Heart left ventricle (tissue), 16 donors: ENCODE results near the gene ERBB4. TPM values are rescaled to one million over a fixed set of nuclear protein-coding genes. Genes with fewer than 3 reads are reported as not detected.
"Not testable (repeated sequence)": the region's sequence is repeated elsewhere in the genome, so short reads cannot be mapped to it uniquely, and the experiment has no call there.

Experiments
- ATAC-seq, 4 donors: fragments of 200-7000 bp; cut with Tn5 transposase; one replicate each; pipeline ENCODE4 v1.9.1; 2020 to 2022; ENCODE audit warnings: moderate library complexity in 4 of 4, mild to moderate bottlenecking in 3 of 4, moderate number of reproducible peaks in 1 of 4
- DNase-seq, 5 donors: peaks; one replicate each; pipeline ENCODE4 v3.0.0-alpha.2; 2020
- H3K27ac ChIP-seq, 12 donors: fragments of 200-600 bp; sonication (generic) in 4 of 12; one replicate each; pipeline versions ENCODE4 v1.5.0 to v1.8.0; 2016 to 2022; ENCODE audit warnings: mild to moderate bottlenecking in 2 of 12
- H3K27me3 ChIP-seq, 9 donors: fragments of 200-600 bp; sonication (generic) in 2 of 9; one replicate each; pipeline versions ENCODE4 v1.5.1 to v1.8.0; 2016 to 2022; ENCODE audit warnings: mild to moderate bottlenecking in 3 of 9
- H3K36me3 ChIP-seq, 9 donors: fragments of 200-600 bp; sonication (generic) in 2 of 9; one replicate each; pipeline versions ENCODE4 v1.5.0 to v1.8.0; 2018 to 2022; ENCODE audit warnings: mild to moderate bottlenecking in 2 of 9
- H3K4me1 ChIP-seq, 12 donors: fragments of 200-600 bp; sonication (generic) in 4 of 12; one replicate each; pipeline versions ENCODE4 v1.5.0 to v1.8.0; 2016 to 2022; ENCODE audit warnings: mild to moderate bottlenecking in 3 of 12
- H3K4me3 ChIP-seq, 12 donors: fragments of 200-600 bp; sonication (generic) in 4 of 12; one replicate each; pipeline versions ENCODE4 v1.5.0 to v1.8.0; 2017 to 2022; ENCODE audit warnings: mild to moderate bottlenecking in 9 of 12, moderate library complexity in 4 of 12
- H3K9me3 ChIP-seq, 12 donors: fragments of 200-600 bp; sonication (generic) in 4 of 12; one replicate each; pipeline versions ENCODE4 v1.5.0 to v1.8.0; 2016 to 2022; ENCODE audit warnings: mild to moderate bottlenecking in 1 of 12
- CTCF ChIP-seq, 12 donors: fragments of 200-600 bp; sonication (generic) in 4 of 12; IDR thresholded peaks; one replicate each; pipeline versions ENCODE4 v1.5.0 to v1.8.0; 2018 to 2022; ENCODE audit warnings: antibody characterized with exemption in 12 of 12, mild to moderate bottlenecking in 5 of 12
- POLR2A ChIP-seq, 2 donors: fragments of 450-650 bp; IDR thresholded peaks; one replicate each; pipeline ENCODE4 v1.6.1; 2017; ENCODE audit warnings: antibody characterized with exemption in 2 of 2, mild to moderate bottlenecking in 2 of 2, moderate library complexity in 2 of 2
- WGBS, 4 donors: extraction: QIAGEN DNeasy Blood & Tissue Kit in 2 of 4; methylation state at CpG; one replicate each; pipeline versions ENCODE4 v1.1.5 to v1.1.7; 2013 to 2018; 5-methylcytosine and 5-hydroxymethylcytosine counted together
- intact Hi-C, 10 donors: fragments of 100-400 bp; cut with DNase I; formaldehyde crosslinking; loops; one replicate each; pipeline versions ENCODE4 v1.11.1 to v1.14.2; 2022
- polyA plus RNA-seq, 2 donors: library from polyadenylated mRNA; stranded (reverse); fragments of 200-250 nt; gene quantifications; one replicate each; pipeline ENCODE4 v1.2.3, GENCODE V29; 2013
- total RNA-seq, 9 donors: library from RNA; depleted of rRNA in 2 of 9; stranded (reverse); fragments of >200 nt in 2 of 9; fragmentation: NEBNext Ultra II Directional in 3 of 9; extraction: Animal tissue kit (Norgen Biotek cat#: 25700) in 3 of 9; gene quantifications; one replicate each; pipeline versions ENCODE4 v1.1.0 to v1.2.4, GENCODE V29; 2016 to 2023
- donor health status: ischemic (EF 13 %, LVEDD 7.1; RV severe dilation, severe dysfunction).
- donor health status: healthy with polysubstance abuse.
- donor health status: DM: no; HTN: yes; CAD: no.
- donor health status: DM: no; HTN: no; CAD: no.
- donor health status: ischemic (EF 25% LVEDD 6.9; RV normal size, moderate dysfunction).
- donor health status: ischemic (EF 25% LVEDD 5.7; RV mildly dilated, moderate dysfunction).
- donor health status: healthy.
- donor health status: DM: yes; HTN: yes; CAD: no.
- donor health status: ischemic (EF 35%, LVEDD 5.7; RV mildly dilated, moderate dysfunction).
- donor health status: nonischemic (EF 11% LVEDD 7.7; RV severe dilation, severe dysfunction).
- donor health status: DM: yes; HTN: yes; CAD: no.
- donor health status: PGD.
- donor health status: ischemic (EF 29% LVEDD 5.4; RV normal size, mild dysfunction).
- donor health status: nonischemic (EF 23%, LVEDD 6.1; RV moderate dilation, normal function).

ERBB4 gene
- total and polyA plus RNA-seq, 11 donors: 1.3 to 29.5 (median 11.7) TPM

- TF ChIP-seq POLR2A (IDR thresholded peaks at IDR 0.05): no peak
- 70 to 74% (median 72%) methylated on average over 1 of the region's 1 CpG for whole genome bisulfite sequencing, 4 donors
- Histone ChIP-seq H3K4me1 (no peaks in the 10 kb centered on the region), H3K4me3 (no peak overlapping the region), H3K27ac (no peak overlapping the region), H3K9me3 (no peaks in the 10 kb centered on the region), H3K36me3 (no peaks in the 10 kb centered on the region), H3K27me3 (no peaks in the 10 kb centered on the region)
- ATAC-seq: no peak
- DNase-seq: no peak
- intact Hi-C loops: no loop called here
Observed at GRCh38 chr2:212193803-212194202, 344.8 kb downstream of the ERBB4 start.

- Histone ChIP-seq H3K27me3 (no peaks in the 10 kb centered on the region), H3K4me1 (no peaks in the 10 kb centered on the region), H3K27ac (no peak overlapping the region), H3K4me3 (no peak overlapping the region), H3K9me3 (no peaks in the 10 kb centered on the region), H3K36me3 (no peaks in the 10 kb centered on the region)
- 67 to 93% (median 81%) methylated on average over 1 of the region's 1 CpG for WGBS, 4 donors
- DNase-seq (no peak), ATAC-seq (no peak)
- no peak for TF ChIP-seq CTCF (IDR thresholded peaks at IDR 0.05)
- no peak for TF ChIP-seq POLR2A (IDR thresholded peaks at IDR 0.05)
- intact Hi-C loops: no loop called here
Observed at GRCh38 chr2:212193056-212193455, 345.5 kb downstream of the ERBB4 start.

GRCh38 chr2:212191438-212191837 is 347.2 kb downstream of the ERBB4 start:
- intact Hi-C loops, H3K9me3 ChIP-seq: not testable (repeated sequence)
- WGBS, 4 donors: 61 to 81% (median 75%) methylated on average over 8 of the region's 8 CpGs

GRCh38 chr2:212186166-212186565 is 352.4 kb downstream of the ERBB4 start:
- Histone ChIP-seq H3K4me1 (no peaks in the 10 kb centered on the region), H3K36me3 (no peaks in the 10 kb centered on the region), H3K4me3 (no peak overlapping the region), H3K27ac (no peak overlapping the region), H3K9me3 (no peaks in the 10 kb centered on the region), H3K27me3 (no peaks in the 10 kb centered on the region)
- TF ChIP-seq CTCF (IDR thresholded peaks at IDR 0.05) (no peak), POLR2A (IDR thresholded peaks at IDR 0.05) (no peak)
- intact Hi-C loops: no loop called here
- 60 to 74% (median 65%) methylated on average over 3 of the region's 3 CpGs for WGBS, 4 donors
- no peak for ATAC-seq
- DNase-seq: no peak

More at GRCh38 chr2:212191438-212191837, 347.2 kb downstream of the ERBB4 start:
- H3K4me3 ChIP-seq, H3K27ac ChIP-seq, H3K36me3 ChIP-seq, H3K27me3 ChIP-seq, DNase-seq, H3K4me1 ChIP-seq, ATAC-seq: not testable (repeated sequence)

GRCh38 chr2:212181646-212182045 is 357.0 kb downstream of the ERBB4 start:
- Histone ChIP-seq H3K4me3 (no peak overlapping the region), H3K9me3 (no peaks in the 10 kb centered on the region), H3K4me1 (no peaks in the 10 kb centered on the region), H3K27ac (no peak overlapping the region), H3K36me3 (no peaks in the 10 kb centered on the region), H3K27me3 (no peaks in the 10 kb centered on the region)
- TF ChIP-seq CTCF (IDR thresholded peaks at IDR 0.05): no peak
- no peak for TF ChIP-seq POLR2A (IDR thresholded peaks at IDR 0.05)
- DNase-seq (no peak), ATAC-seq (no peak)
- WGBS, 4 donors: 0 to 21% (median 4%) methylated on average over 1 of the region's 1 CpG
- intact Hi-C loops: no loop called here
